Skeletal muscle satellite cell (primary cell): Measurements from ENCODE around the gene TMEM63B.

ENCODE experiments used
- H3K27me3 ChIP-seq: 2 replicates; pipeline ENCODE4 v1.7.0; 2013; ENCODE audit warnings: low read length; ENCODE audit not compliant: control insufficient read depth, insufficient read depth
- H3K36me3 ChIP-seq: 2 replicates; pipeline ENCODE4 v1.7.0; 2013; ENCODE audit warnings: mild to moderate bottlenecking, control low read depth, low read length; ENCODE audit not compliant: insufficient read depth
- H3K4me1 ChIP-seq: 2 replicates; pipeline ENCODE4 v1.7.0; 2013; ENCODE audit warnings: low read length; ENCODE audit not compliant: control insufficient read depth, insufficient read depth
- H3K4me2 ChIP-seq: 2 replicates; pipeline ENCODE4 v1.7.0; 2013; ENCODE audit warnings: mild to moderate bottlenecking, low read length
- H3K4me3 ChIP-seq: 2 replicates; pipeline ENCODE4 v1.7.0; 2013; ENCODE audit warnings: low read length
- H3K9ac ChIP-seq: 2 replicates; pipeline ENCODE4 v1.7.0; 2013; ENCODE audit warnings: mild to moderate bottlenecking, low read depth, low read length, moderate library complexity
- H3K9me3 ChIP-seq: replicated peaks from 2 replicates; pipeline ENCODE4 v1.7.0; 2013; ENCODE audit warnings: mild to moderate bottlenecking, control low read depth, low read length

Gene TMEM63B

DNA sequence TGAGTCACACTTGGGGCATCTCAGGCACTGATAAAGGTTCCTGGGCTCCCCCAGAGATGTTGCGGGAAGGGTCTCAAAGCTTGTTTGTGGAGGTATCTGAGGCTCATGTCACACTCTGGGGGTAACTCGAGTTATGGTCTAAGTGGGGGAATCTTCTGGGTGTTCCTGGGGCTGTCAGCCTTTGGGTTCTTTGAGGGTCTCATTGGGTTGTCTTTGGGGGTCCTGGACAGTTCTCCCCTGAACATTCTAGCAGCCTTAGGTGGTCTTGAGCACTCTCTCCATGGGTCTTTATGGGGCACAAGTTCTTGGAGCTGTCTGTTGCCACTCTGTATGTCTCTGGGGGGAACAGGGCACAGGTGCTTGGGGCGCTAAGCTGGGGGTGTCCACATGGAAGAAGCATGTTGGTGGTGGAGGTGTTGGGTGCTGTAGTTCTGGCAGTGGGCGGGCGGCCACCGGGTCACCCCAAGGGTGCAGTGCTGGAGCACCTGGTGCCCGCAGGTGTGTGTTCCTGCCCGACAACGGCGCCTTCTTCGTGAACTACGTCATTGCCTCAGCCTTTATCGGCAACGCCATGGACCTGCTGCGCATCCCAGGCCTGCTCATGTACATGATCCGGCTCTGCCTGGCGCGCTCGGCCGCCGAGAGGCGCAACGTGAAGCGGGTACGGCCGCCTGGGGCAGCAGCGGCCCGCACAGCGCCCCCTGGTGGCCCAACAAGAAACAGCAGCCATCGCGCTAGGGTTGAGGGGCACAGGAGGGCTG is 24.2 kb downstream of the TMEM63B start:
- H3K4me1 ChIP-seq, result no peaks in the 10 kb centered on the region
- no peak overlapping the region for H3K4me2 ChIP-seq
- H3K4me3 ChIP-seq, result no peak overlapping the region
- H3K27me3 ChIP-seq, result no peaks in the 10 kb centered on the region
- peaks cover 48% of the 10 kb centered on the region for H3K36me3 ChIP-seq
- no peaks in the 10 kb centered on the region for H3K9me3 ChIP-seq
- H3K9ac ChIP-seq, result no peak overlapping the region

DNA sequence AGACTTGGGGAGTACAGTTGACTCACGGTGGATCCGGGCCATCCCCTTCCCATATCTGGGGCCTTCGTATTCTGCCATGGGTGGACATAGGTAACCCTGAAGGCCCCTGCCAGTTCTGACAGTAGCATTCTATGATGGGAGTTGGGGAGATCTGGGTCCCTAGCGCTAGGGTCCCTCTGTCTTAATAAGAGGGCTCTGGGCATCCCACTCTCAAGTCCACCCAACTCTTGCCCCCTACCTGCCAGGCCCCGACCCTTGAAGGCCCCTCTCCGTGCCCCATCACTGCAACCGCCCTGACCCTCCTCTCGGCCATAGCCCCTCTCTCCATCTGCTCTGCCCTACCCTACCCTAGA is 24.7 kb downstream of the TMEM63B start:
- Histone ChIP-seq H3K27me3 (no peaks in the 10 kb centered on the region), H3K4me2 (no peak overlapping the region), H3K4me3 (no peak overlapping the region), H3K36me3 (peaks cover 44% of the 10 kb centered on the region), H3K9me3 (no peaks in the 10 kb centered on the region), H3K9ac (no peak overlapping the region), H3K4me1 (no peaks in the 10 kb centered on the region)

DNA sequence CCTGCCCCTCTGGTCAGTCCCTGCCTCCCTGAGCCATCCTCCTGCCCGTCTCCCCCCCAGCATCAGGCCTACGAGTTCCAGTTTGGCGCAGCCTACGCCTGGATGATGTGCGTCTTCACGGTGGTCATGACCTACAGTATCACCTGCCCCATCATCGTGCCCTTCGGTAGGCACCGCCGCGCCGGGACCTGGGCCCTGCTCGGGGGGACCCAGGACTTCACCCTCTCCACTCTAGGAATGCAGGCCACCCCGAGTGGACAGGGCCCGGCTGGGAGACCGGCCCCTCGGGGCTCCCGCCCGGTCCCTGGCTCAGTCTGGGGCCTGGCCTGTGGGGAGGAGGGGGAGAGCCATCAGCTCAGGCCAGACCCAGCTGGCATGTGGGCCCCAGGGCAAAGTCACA is 25.2 kb downstream of the TMEM63B start:
- no peaks in the 10 kb centered on the region for H3K27me3 ChIP-seq
- H3K4me2 ChIP-seq, result no peak overlapping the region
- peaks cover 39% of the 10 kb centered on the region for H3K36me3 ChIP-seq
- no peak overlapping the region for H3K4me3 ChIP-seq
- no peaks in the 10 kb centered on the region for H3K4me1 ChIP-seq
- no peak overlapping the region for H3K9ac ChIP-seq
- no peaks in the 10 kb centered on the region for H3K9me3 ChIP-seq

DNA sequence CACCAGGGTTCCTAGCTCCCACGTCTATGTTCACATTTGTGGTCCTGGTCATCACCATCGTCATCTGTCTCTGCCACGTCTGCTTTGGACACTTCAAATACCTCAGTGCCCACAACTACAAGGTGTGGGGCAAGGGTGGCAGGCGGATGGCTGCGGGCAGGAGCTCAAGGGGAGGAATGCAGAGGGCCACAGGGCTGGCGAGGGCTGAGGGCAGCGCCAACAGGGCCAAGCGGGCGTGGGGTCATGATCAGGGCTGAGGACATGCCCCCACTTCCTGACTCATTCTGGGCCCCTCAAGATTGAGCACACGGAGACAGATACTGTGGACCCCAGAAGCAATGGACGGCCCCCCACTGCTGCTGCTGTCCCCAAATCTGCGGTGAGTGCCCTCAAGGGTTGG is 26.7 kb downstream of the TMEM63B start:
- peaks cover 25% of the 10 kb centered on the region for H3K36me3 ChIP-seq
- no peaks in the 10 kb centered on the region for H3K4me1 ChIP-seq
- no peak overlapping the region for H3K4me3 ChIP-seq
- no peak overlapping the region for H3K9ac ChIP-seq
- no peaks in the 10 kb centered on the region for H3K27me3 ChIP-seq
- H3K9me3 ChIP-seq, result no peaks in the 10 kb centered on the region
- H3K4me2 ChIP-seq, result no peak overlapping the region

DNA sequence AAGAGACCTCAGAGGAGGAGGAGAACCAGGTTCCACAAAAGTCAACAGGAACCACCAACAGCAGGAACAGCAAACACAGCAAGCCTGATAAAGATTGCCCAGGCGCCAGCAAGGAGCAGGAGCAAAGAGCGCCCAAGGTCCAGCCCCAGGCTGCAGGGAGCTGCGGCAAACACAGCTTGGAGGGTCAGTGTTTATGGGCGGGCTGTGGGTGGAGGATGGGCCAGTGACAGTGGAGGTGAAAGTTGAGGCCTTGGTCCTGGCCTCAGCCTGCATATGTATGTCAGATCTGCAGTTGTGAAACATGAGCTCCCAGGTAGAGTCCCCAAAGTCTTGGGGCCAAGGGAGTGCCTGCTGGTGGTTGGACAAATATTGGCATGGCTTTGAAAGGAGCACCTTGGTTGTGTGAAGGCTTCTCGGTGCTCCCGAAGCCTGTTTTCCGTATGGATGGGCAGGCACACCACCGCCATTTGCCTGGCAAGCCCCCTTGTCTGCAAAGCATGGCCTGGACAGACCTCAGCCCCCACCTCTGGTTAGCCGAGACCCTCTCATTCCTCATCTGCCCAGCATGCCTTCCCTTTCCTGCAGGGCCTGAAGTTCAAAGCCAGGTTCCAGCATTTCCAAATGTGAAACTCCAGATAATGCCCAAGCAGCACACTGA is 29.3 kb downstream of the TMEM63B start:
- Histone ChIP-seq H3K27me3 (no peaks in the 10 kb centered on the region), H3K9me3 (no peaks in the 10 kb centered on the region), H3K36me3 (peaks cover 16% of the 10 kb centered on the region), H3K9ac (no peak overlapping the region), H3K4me3 (no peak overlapping the region), H3K4me1 (peaks cover 4% of the 10 kb centered on the region), H3K4me2 (no peak overlapping the region)

DNA sequence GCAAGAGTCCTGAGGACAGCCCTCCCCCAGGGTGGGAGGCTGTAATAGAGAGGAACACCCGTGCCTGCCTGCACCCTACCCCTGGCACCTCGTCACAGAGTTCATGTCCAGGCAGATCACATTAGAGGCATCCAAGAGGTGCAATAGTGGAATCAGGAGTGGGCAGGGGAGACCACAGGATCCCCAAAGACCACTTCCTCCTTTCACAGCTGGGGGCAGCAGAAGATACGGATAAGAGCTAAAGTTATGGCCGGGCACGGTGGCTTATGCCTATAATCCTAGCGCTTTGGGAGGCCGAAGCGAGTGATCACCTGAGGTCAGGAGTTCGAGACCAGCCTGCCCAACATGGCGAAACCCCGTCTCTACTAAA is 29.8 kb downstream of the TMEM63B start:
- Histone ChIP-seq H3K4me1 (peaks cover 9% of the 10 kb centered on the region), H3K27me3 (no peaks in the 10 kb centered on the region), H3K9me3 (no peaks in the 10 kb centered on the region), H3K4me2 (no peak overlapping the region), H3K4me3 (no peak overlapping the region), H3K9ac (no peak overlapping the region), H3K36me3 (peaks cover 16% of the 10 kb centered on the region)

DNA sequence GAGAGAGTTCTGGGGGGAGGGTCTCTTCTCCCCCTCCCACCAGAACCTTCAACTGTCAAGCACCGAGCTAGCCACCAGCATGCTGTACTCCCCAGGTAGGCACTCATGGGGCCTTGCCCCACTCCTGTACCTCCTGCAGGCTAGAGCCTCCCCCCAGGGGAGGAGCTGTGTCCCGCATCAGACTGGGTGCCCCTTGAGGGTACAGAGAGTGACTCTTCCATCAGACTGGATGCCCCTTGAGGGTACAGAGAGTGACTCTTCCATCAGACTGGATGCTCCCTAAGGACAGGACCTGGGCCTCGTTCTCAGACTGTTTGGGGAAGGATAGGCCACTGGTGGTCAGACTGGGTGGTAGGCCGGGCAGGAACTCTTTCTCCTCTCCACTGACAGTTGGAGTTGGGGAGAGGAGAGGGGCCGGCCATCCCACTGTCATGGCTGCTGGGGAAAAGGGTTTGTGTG is 31.4 kb downstream of the TMEM63B start, which contains the start of gene CAPN11:
Gene CAPN11 (plus strand): TSS at position 51 of the 459 bp plus-strand sequence. CDS start 29 bp downstream, at position 80.
- H3K4me2 ChIP-seq, result no peak within 1 kb of the TSS
- H3K9ac ChIP-seq, result no peak within 1 kb of the TSS
- peaks cover 1% of the 10 kb centered on the region for H3K36me3 ChIP-seq
- H3K27me3 ChIP-seq, result peaks cover 10% of the 10 kb centered on the region
- no peak within 1 kb of the TSS for H3K4me3 ChIP-seq
- H3K4me1 ChIP-seq, result peaks cover 11% of the 10 kb centered on the region
- H3K9me3 ChIP-seq, result no peaks in the 10 kb centered on the region

DNA sequence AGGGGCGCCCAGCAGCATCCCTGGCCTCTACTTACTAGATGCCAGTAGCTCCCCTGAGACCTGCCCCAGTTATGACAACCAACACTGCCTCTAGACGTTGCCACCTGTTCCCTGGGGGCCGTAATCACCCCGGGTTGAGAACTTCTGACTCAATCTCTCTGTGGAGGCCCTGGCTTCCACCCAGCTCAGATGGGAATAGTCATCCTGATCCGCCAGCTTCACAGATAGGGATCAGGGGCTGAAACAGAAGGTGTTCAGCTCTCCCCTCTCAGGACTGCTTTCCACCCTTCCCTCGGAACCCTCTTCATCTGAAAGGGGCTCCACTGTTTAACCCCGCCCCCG is 34.6 kb downstream of the TMEM63B start:
- Histone ChIP-seq H3K9me3 (no peaks in the 10 kb centered on the region), H3K4me2 (no peak overlapping the region), H3K4me3 (no peak overlapping the region), H3K4me1 (peaks cover 11% of the 10 kb centered on the region), H3K9ac (no peak overlapping the region), H3K36me3 (no peaks in the 10 kb centered on the region), H3K27me3 (peaks cover 34% of the 10 kb centered on the region)

DNA sequence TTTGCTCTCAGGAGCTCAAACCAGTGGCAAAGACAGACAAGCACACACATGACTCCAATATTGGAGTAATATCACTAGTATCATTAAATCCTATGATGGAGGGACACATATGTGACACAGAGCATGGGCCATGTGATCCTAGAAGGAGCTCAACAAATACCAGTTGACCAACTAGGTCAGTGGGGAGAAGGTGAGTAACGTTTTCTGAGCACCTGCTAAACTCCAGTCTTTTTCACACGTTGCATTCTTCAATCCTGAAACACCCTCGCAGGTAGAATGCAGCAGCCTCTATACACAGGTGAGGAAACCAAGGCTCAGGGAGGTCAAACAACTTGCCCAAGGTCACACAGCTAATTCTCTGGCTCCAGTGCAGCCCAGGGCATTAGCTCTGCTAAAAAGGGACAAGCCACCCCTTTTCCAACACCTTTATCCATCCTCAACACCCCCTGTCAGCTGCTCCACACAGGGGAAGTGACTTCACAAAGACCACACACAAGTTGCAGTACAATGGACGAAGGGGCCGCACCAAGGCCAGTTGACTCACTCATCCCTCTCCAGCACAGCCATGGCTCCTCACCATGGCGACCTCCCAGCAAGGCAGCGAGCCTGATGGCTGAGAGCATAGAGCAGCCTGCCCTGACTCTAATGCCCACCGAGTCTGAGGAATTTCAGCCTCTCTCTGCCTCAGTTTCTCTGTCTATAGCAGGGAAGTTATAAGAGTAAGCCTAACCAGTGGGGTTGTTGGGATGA is 35.7 kb downstream of the TMEM63B start:
- no peak overlapping the region for H3K9ac ChIP-seq
- H3K4me1 ChIP-seq, result peaks cover 11% of the 10 kb centered on the region
- peaks cover 34% of the 10 kb centered on the region for H3K27me3 ChIP-seq
- no peak overlapping the region for H3K4me3 ChIP-seq
- H3K9me3 ChIP-seq, result no peaks in the 10 kb centered on the region
- no peaks in the 10 kb centered on the region for H3K36me3 ChIP-seq
- no peak overlapping the region for H3K4me2 ChIP-seq

DNA sequence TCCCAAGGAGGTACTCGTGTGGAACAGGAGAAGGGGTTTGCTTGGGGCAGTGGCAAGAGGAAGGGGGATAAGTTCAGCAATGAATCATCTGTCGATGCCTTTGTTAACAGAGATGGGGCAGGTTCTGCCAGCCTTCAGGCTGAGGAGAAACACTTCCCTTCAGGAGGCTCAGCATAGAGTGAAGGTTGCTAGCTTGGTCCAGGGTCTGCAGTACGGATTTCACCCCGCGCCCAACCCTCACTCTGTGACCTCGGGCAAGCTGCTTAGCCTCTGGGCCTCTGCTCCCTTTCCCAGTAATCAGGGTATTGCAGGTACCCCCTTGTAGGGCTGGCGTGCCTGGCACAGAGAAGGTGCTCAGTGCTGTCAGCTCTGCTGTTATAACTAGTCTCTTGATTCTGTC is 38.8 kb downstream of the TMEM63B start:
- peaks cover 11% of the 10 kb centered on the region for H3K4me1 ChIP-seq

DNA sequence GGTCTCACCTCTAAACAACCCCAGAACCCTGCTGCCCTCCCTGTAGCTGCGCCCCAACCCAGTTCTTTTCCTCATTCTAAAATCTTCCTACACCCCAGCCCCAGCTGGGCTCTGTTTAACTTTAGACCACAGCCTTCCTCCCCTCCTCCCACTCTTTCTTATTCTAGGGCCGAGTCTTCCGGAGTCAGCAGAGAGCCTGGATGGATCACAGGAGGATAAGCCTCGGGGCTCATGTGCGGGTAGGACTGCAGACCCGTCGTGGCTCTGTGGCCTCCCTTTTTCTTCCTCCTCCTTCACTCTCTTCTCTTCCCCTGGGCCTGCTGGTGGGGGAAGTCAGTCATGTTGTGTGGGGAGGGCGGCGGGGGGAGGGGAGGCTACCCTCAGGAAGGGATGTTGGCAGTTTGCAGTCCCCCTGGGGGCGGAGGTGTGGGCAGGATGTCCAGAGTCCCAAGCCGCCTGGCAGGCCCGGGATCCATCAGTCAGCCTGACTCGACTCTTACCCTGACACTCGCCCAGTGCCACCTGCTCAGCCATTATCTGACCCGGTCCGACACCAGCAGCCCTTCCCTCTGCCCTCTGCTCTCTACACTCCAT is 39.3 kb downstream of the TMEM63B start:
- no peak overlapping the region for H3K4me2 ChIP-seq
- H3K9ac ChIP-seq, result no peak overlapping the region
- no peaks in the 10 kb centered on the region for H3K36me3 ChIP-seq
- H3K9me3 ChIP-seq, result no peaks in the 10 kb centered on the region
- H3K4me3 ChIP-seq, result no peak overlapping the region
- H3K4me1 ChIP-seq, result peaks cover 6% of the 10 kb centered on the region
- peaks cover 47% of the 10 kb centered on the region for H3K27me3 ChIP-seq

More for the DNA sequence above, 38.8 kb downstream of the TMEM63B start:
- H3K4me3 ChIP-seq, result no peak overlapping the region
- H3K27me3 ChIP-seq, result peaks cover 44% of the 10 kb centered on the region
- no peaks in the 10 kb centered on the region for H3K9me3 ChIP-seq
- no peaks in the 10 kb centered on the region for H3K36me3 ChIP-seq
- no peak overlapping the region for H3K4me2 ChIP-seq
- no peak overlapping the region for H3K9ac ChIP-seq
